GM23248 (cell line): Measurements from ENCODE around the gene CAPN13.

ENCODE experiments used
- EZH2 ChIP-seq: fragments of 200-600 bp; sonication (generic); IDR thresholded peaks from 2 replicates; pipeline ENCODE4 v1.6.1; 2018; ENCODE audit warnings: antibody characterized with exemption, mild to moderate bottlenecking; ENCODE audit not compliant: insufficient read depth, poor library complexity, severe bottlenecking
- EZH2phosphoT487 ChIP-seq: fragments of 200-600 bp; sonication (generic); IDR thresholded peaks from 2 replicates; pipeline ENCODE4 v1.6.1; 2018; ENCODE audit warnings: antibody characterized with exemption, moderate library complexity, mild to moderate bottlenecking, low read depth; ENCODE audit not compliant: insufficient read depth

DNA sequence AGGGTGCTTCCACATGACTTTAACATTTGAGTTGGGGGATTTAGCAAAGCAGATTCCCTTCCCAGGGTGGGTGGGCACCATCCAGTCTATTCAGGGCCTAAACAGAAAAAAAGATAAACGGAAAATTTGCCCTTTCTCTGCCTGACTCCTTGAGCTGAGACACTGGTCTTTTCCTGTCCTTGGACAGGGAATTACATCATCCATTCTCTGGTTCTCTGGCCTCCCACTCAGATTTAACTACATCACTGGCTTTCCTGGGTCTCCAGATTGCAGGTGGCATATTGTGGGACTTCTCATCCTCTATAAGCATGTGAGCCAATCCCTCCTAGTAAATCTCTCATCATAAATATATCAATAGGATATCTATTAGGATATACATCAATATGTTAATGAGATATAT, 25.8 kb downstream of the CAPN13 start:
- TF ChIP-seq EZH2 (no peak), EZH2phosphoT487 (no peak)
